WTC11 (cell line): ENCODE results near the gene RNF167. TPM values are rescaled to one million over a fixed set of nuclear protein-coding genes. Genes with fewer than 3 reads are reported as not detected.

Experiments used
- ATAC-seq: fragments of 200-7000 bp; cut with Tn5 transposase; 2 replicates; pipeline ENCODE4 v1.10.0; 2021; ENCODE audit warnings: mild to moderate bottlenecking, moderate library complexity
- CTCF ChIA-PET: fragments of 300-600 bp; sonication (Branson Sonifier 250); formaldehyde crosslinking; loops from one replicate; lab custom pipeline; 2021; ENCODE audit warnings: antibody characterized with exemption; lab: Charles Lee
- POLR2A ChIA-PET: fragments of 350-600 bp; sonication (Branson Sonifier 250); formaldehyde crosslinking; loops from one replicate; lab custom pipeline; 2021; ENCODE audit warnings: antibody characterized with exemption; lab: Charles Lee
- DNase-seq: peaks from one replicate; pipeline ENCODE4 v3.0.0; 2021; ENCODE audit warnings: low spot score
- H3K27ac Mint-ChIP-seq: 2 replicates; pipeline ENCODE4 v1.8.0; 2021; ENCODE audit warnings: mixed read lengths
- H3K27me3 Mint-ChIP-seq: 2 replicates; pipeline ENCODE4 v1.8.0; 2021; ENCODE audit warnings: low read depth, mild to moderate bottlenecking, moderate library complexity, mixed read lengths
- H3K36me3 Mint-ChIP-seq: 2 replicates; pipeline ENCODE4 v1.8.0; 2021; ENCODE audit warnings: mixed read lengths
- H3K4me1 Mint-ChIP-seq: 2 replicates; pipeline ENCODE4 v1.8.0; 2022; ENCODE audit warnings: mixed read lengths
- H3K4me3 Mint-ChIP-seq: 2 replicates; pipeline ENCODE4 v1.8.0; 2021; ENCODE audit warnings: mild to moderate bottlenecking, moderate library complexity, mixed read lengths
- H3K9me3 Mint-ChIP-seq: 2 replicates; pipeline ENCODE4 v1.8.0; 2021; ENCODE audit warnings: mixed read lengths
- E2F4 ChIP-seq: sonication (generic); formaldehyde crosslinking; IDR thresholded peaks from 2 replicates; pipeline ENCODE4 v1.8.1; 2022; ENCODE audit warnings: low read depth, mild to moderate bottlenecking, moderate library complexity, missing genetic modification reagents, borderline replicate concordance
- E2F5 ChIP-seq: sonication (generic); formaldehyde crosslinking; IDR thresholded peaks from 2 replicates; pipeline ENCODE4 v1.8.1; 2022; ENCODE audit warnings: mild to moderate bottlenecking, moderate library complexity, missing genetic modification reagents
- HMGA2 ChIP-seq: fragments of 250-450 bp; sonication (Bioruptor Pico); IDR thresholded peaks from 2 replicates; pipeline ENCODE4 v1.4.0; 2021; ENCODE audit warnings: mild to moderate bottlenecking, moderate library complexity
- IRF2 ChIP-seq: sonication (generic); formaldehyde crosslinking; IDR thresholded peaks from 2 replicates; pipeline ENCODE4 v1.8.0; 2022; ENCODE audit warnings: low read depth, missing genetic modification reagents, borderline replicate concordance
- KAT7 ChIP-seq: sonication (generic); formaldehyde crosslinking; IDR thresholded peaks from 2 replicates; pipeline ENCODE4 v1.8.1; 2023; ENCODE audit warnings: missing genetic modification reagents, mild to moderate bottlenecking, borderline replicate concordance
- MYBL2 ChIP-seq: sonication (generic); formaldehyde crosslinking; IDR thresholded peaks from 2 replicates; pipeline ENCODE4 v1.8.1; 2023; ENCODE audit warnings: mild to moderate bottlenecking, moderate library complexity, missing genetic modification reagents
- TEAD1 ChIP-seq: sonication (generic); formaldehyde crosslinking; IDR thresholded peaks from 2 replicates; pipeline ENCODE4 v1.8.0; 2022; ENCODE audit warnings: mild to moderate bottlenecking, missing genetic modification reagents
- ZNF396 ChIP-seq: fragments of 250-450 bp; sonication (Bioruptor Pico); IDR thresholded peaks from 2 replicates; pipeline ENCODE4 v1.8.0; 2021; ENCODE audit warnings: mild to moderate bottlenecking, moderate library complexity, borderline replicate concordance
- microRNA-seq: library from miRNA; unstranded; fragments of <30 nt; microRNA quantifications from one replicate; pipeline ENCODE4 v1.2.0, GENCODE V29; 2022; ENCODE audit warnings: borderline number of aligned reads
- total RNA-seq: library from RNA; stranded (reverse); gene quantifications from 3 replicates; pipeline ENCODE4 v1.2.3, GENCODE V29; 2021
- TF ChIP-seq, protein P1 (sequence below): sonication (generic); formaldehyde crosslinking; IDR thresholded peaks from 2 replicates; pipeline ENCODE4 v1.8.0; 2022; ENCODE audit warnings: mild to moderate bottlenecking, missing genetic modification reagents

Gene RNF167
- total RNA-seq, 1 experiment from 2014 or later = 143 TPM

GRCh38 chr17:4994081-4994595 lies 54.1 kb downstream of the RNF167 start:
- Mint-ChIP-seq H3K27ac (no peak overlapping the region), H3K36me3 (no peaks in the 10 kb centered on the region), H3K4me3 (no peak overlapping the region), H3K27me3 (peaks cover 43% of the 10 kb centered on the region), H3K4me1 (peaks cover 8% of the 10 kb centered on the region), H3K9me3 (no peaks in the 10 kb centered on the region)
- POLR2A ChIA-PET = no interaction called here
- no peak for DNase-seq
- no peak for ATAC-seq
- CTCF ChIA-PET = no interaction called here
- no peak for TF ChIP-seq ZNF396
- no peak for TF ChIP-seq MYBL2 (CRISPR knock-in tag)
- no peak for TF ChIP-seq KAT7 (CRISPR knock-in tag)
- TF ChIP-seq E2F5 = no peak
- no peak for TF ChIP-seq IRF2 (CRISPR knock-in tag)
- no peak for TF ChIP-seq TEAD1
- no peak for TF ChIP-seq E2F4 (CRISPR knock-in tag)
- no peak for TF ChIP-seq HMGA2
- TF ChIP-seq, protein P1, sequence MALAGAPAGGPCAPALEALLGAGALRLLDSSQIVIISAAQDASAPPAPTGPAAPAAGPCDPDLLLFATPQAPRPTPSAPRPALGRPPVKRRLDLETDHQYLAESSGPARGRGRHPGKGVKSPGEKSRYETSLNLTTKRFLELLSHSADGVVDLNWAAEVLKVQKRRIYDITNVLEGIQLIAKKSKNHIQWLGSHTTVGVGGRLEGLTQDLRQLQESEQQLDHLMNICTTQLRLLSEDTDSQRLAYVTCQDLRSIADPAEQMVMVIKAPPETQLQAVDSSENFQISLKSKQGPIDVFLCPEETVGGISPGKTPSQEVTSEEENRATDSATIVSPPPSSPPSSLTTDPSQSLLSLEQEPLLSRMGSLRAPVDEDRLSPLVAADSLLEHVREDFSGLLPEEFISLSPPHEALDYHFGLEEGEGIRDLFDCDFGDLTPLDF = no peak
- TF ChIP-seq, all 79 proteins: peak for 0

Small RNAs within 50 kb of the gene (microRNA-seq; reads per million reads assigned to microRNA genes)
- gene MIR6864 = not detected
- gene MIR6865 = not detected

Other genes with a start within 250 kb of the RNF167 start
- 177 to 218 TPM (median 178 TPM) in 3 replicates for gene PELP1, start 236.1 kb upstream of the RNF167 start, total RNA-seq
- 79.7 to 87.8 TPM (median 81.0 TPM) in 3 replicates for gene ARRB2, start 229.6 kb upstream of the RNF167 start, total RNA-seq
- gene MED11, start 208.8 kb upstream of the RNF167 start, total RNA-seq = 18.6 to 21.3 TPM (median 21.2 TPM) in 3 replicates
- 0.39 to 0.71 TPM (median 0.63 TPM) in 3 replicates for gene ZMYND15, start 200.4 kb upstream of the RNF167 start, total RNA-seq
- 3.2 to 3.8 TPM (median 3.5 TPM) in 3 replicates for gene CXCL16, start 200.3 kb upstream of the RNF167 start, total RNA-seq
- not detected in 3 replicates for gene TM4SF5, start 168.4 kb upstream of the RNF167 start, total RNA-seq
- gene VMO1, start 153.9 kb upstream of the RNF167 start, total RNA-seq = 1.2 to 2.1 TPM (median 1.7 TPM) in 3 replicates
- 0.41 to 0.44 TPM in 2 of 3 replicates, not detected in the other for gene GLTPD2, start 151.3 kb upstream of the RNF167 start, total RNA-seq
- 294 to 305 TPM (median 296 TPM) in 3 replicates for gene PSMB6, start 144.1 kb upstream of the RNF167 start, total RNA-seq
- gene PLD2, start 133.1 kb upstream of the RNF167 start, total RNA-seq = 51.3 to 64.9 TPM (median 52.1 TPM) in 3 replicates
- gene MINK1, start 106.9 kb upstream of the RNF167 start, total RNA-seq = 92.1 to 105 TPM (median 96.2 TPM) in 3 replicates
- 8.2 to 8.7 TPM (median 8.7 TPM) in 3 replicates for gene C17orf107, start 40.7 kb upstream of the RNF167 start, total RNA-seq
- gene CHRNE, start 37.2 kb upstream of the RNF167 start, total RNA-seq = 0.64 to 0.78 TPM (median 0.70 TPM) in 3 replicates
- gene GP1BA, start 8.0 kb upstream of the RNF167 start, total RNA-seq = not detected in 3 replicates
- 73.7 to 83.3 TPM (median 76.8 TPM) in 3 replicates for gene SLC25A11, start 222 bp upstream of the RNF167 start, total RNA-seq
- gene PFN1, start 8.3 kb downstream of the RNF167 start, total RNA-seq = 1,289 to 1,315 TPM (median 1,307 TPM) in 3 replicates
- 30.9 to 40.3 TPM (median 37.7 TPM) in 3 replicates for gene ENO3, start 10.9 kb downstream of the RNF167 start, total RNA-seq
- gene SPAG7, start 27.5 kb downstream of the RNF167 start, total RNA-seq = 97.3 to 103 TPM (median 101 TPM) in 3 replicates
- 9.2 to 14.2 TPM (median 12.3 TPM) in 3 replicates for gene CAMTA2, start 47.4 kb downstream of the RNF167 start, total RNA-seq
- 0.61 to 1.1 TPM (median 1.1 TPM) in 3 replicates for gene INCA1, start 57.3 kb downstream of the RNF167 start, total RNA-seq
- 112 to 130 TPM (median 115 TPM) in 3 replicates for gene KIF1C, start 57.7 kb downstream of the RNF167 start, total RNA-seq
- 0.78 to 1.1 TPM (median 0.99 TPM) in 3 replicates for gene SLC52A1, start 95.2 kb downstream of the RNF167 start, total RNA-seq
- gene ZFP3, start 138.2 kb downstream of the RNF167 start, total RNA-seq = 0.39 to 0.71 TPM (median 0.66 TPM) in 3 replicates
- gene ZNF232, start 171.6 kb downstream of the RNF167 start, total RNA-seq = 19.2 to 23.1 TPM (median 21.7 TPM) in 3 replicates
- gene USP6, start 175.8 kb downstream of the RNF167 start, total RNA-seq = 0.20 to 0.25 TPM (median 0.23 TPM) in 3 replicates